Karpas-422 (cell line): ENCODE results near the gene CABCOCO1. TPM values are rescaled to one million over a fixed set of nuclear protein-coding genes. Genes with fewer than 3 reads are reported as not detected.

ENCODE experiments used
- DNase-seq: peaks from one replicate; pipeline ENCODE4 v3.0.0-alpha.2; 2015
- H2AFZ ChIP-seq: fragments of 200-600 bp; sonication (generic); 2 replicates; pipeline ENCODE4 v1.6.1; 2014; ENCODE audit warnings: antibody characterized with exemption, low read length, mixed read lengths
- H3K27ac ChIP-seq: fragments of 200-600 bp; sonication (generic); 2 replicates; pipeline ENCODE4 v1.5.1; 2014; ENCODE audit warnings: mild to moderate bottlenecking, low read length, moderate library complexity
- H3K27me3 ChIP-seq: fragments of 200-600 bp; sonication (generic); 2 replicates; pipeline ENCODE4 v1.6.1; 2014; ENCODE audit warnings: low read length, mixed read lengths
- H3K36me3 ChIP-seq: fragments of 200-600 bp; sonication (generic); 2 replicates; pipeline ENCODE4 v1.6.1; 2014; ENCODE audit warnings: low read length, mixed read lengths; ENCODE audit not compliant: insufficient read depth
- H3K4me1 ChIP-seq: fragments of 200-600 bp; sonication (generic); 2 replicates; pipeline ENCODE4 v1.6.1; 2014; ENCODE audit warnings: mild to moderate bottlenecking, low read length, mixed read lengths
- H3K4me2 ChIP-seq: fragments of 200-600 bp; sonication (generic); 2 replicates; pipeline ENCODE4 v1.6.1; 2014; ENCODE audit warnings: low read length, low read depth, mild to moderate bottlenecking; ENCODE audit not compliant: poor library complexity, severe bottlenecking
- H3K4me3 ChIP-seq: fragments of 200-600 bp; sonication (generic); 2 replicates; pipeline ENCODE4 v1.5.1; 2014; ENCODE audit warnings: mild to moderate bottlenecking, antibody characterized with exemption, low read length, mixed read lengths
- H3K79me2 ChIP-seq: fragments of 200-600 bp; sonication (generic); 2 replicates; pipeline ENCODE4 v1.6.1; 2014; ENCODE audit warnings: mild to moderate bottlenecking, low read length, mixed read lengths
- H3K9ac ChIP-seq: fragments of 200-600 bp; sonication (generic); 2 replicates; pipeline ENCODE4 v1.6.0; 2014; ENCODE audit warnings: low read length
- H3K9me2 ChIP-seq: fragments of 200-600 bp; sonication (generic), shearing (Covaris generic); replicated peaks from 2 replicates; pipeline ENCODE4 v1.6.0; 2014; ENCODE audit warnings: mild to moderate bottlenecking, low read length, moderate library complexity; ENCODE audit not compliant: insufficient read depth
- H3K9me3 ChIP-seq: fragments of 300-700, 200-600 bp; sonication (generic); 2 replicates; pipeline ENCODE4 v1.6.1; 2014; ENCODE audit warnings: low read length, mixed read lengths
- H4K20me1 ChIP-seq: fragments of 200-600 bp; sonication (generic); 2 replicates; pipeline ENCODE4 v1.6.1; 2014; ENCODE audit warnings: mild to moderate bottlenecking, antibody characterized with exemption, low read length, low read depth; ENCODE audit not compliant: insufficient read depth
- total RNA-seq: library from RNA; depleted of rRNA; stranded (reverse); fragments of >200 nt; shearing (Covaris generic); gene quantifications from 2 replicates; pipeline ENCODE4 v1.2.3, GENCODE V29; 2014; ENCODE audit warnings: low replicate concordance; rRNA removed

CABCOCO1 gene, protein sequence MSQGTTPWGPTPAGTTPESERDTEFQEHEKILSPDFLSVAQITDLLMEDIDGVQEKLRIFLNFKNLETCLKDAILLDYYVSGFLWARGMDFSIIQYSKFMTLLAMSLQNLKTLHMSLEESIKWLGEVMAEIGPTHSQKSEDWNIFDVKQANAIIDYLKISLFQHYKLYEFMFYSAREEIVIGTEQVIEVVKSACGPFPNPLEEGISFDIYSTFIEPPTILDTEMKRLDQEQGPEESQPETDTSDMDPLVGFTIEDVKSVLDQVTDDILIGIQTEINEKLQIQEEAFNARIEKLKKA
- not detected in 2 replicates for total RNA-seq

DNA sequence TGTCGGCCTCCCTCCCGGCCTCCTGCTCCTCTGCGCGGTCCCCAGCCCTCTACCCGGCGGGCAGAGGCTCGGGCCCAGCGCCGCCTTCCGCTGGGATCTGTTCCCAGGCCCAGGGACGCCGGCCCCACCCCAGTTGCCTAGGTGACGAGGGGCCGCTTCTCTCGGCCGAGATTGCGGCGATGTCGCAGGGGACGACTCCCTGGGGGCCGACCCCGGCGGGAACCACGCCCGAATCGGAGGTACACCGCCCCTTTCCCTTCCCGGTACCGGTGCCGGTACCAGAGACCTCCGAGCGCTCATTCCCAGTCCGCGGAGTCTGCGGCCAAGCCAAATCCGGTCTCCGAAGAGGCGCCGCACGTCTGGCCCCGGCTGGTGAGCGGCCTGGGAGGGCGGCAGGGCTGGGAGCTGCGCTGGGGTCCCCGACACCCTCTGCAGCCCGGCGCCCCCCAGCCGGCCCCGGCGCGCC lies at the start of gene CABCOCO1:
Gene CABCOCO1 (plus strand): TSS at position 136 of the 466 bp plus-strand sequence. CDS start 44 bp downstream, at position 180.
- no peak within 1 kb of the TSS for H3K27ac ChIP-seq
- H3K4me2 ChIP-seq, result no peak within 1 kb of the TSS
- no peaks in the 10 kb centered on the region for H3K9me3 ChIP-seq
- no peaks in the 10 kb centered on the region for H4K20me1 ChIP-seq
- no peak within 1 kb of the TSS for H3K9ac ChIP-seq
- no peak within 1 kb of the TSS for H3K4me3 ChIP-seq
- DNase-seq, result no peak
- no peak within 1 kb of the TSS for H2AFZ ChIP-seq
- H3K27me3 ChIP-seq, result no peaks in the 10 kb centered on the region
- H3K9me2 ChIP-seq, result no peaks in the 10 kb centered on the region
- no peaks in the 10 kb centered on the region for H3K4me1 ChIP-seq
- no peaks in the 10 kb centered on the region for H3K36me3 ChIP-seq
- H3K79me2 ChIP-seq, result no peaks in the 10 kb centered on the region

DNA sequence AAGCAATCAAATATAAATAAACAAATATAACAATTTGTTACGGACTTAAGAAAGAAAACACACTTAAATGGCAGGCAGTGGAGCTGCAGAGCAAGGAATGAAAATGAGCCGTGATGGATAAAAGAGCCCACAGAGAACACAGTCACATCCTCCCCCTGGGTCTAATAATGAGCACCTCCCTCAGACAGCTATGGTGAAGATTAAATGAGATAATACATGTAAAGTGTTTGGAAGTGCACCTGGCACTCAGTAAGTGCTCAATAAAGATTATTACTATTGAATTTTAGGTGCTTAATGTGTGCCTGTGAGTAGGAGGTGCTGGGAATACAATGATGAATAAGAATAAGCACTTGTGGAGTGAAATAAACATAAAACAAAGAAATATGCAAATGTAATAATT lies 49.1 kb upstream of the CABCOCO1 start:
- no peak for DNase-seq
- Histone ChIP-seq H3K4me1 (no peaks in the 10 kb centered on the region), H4K20me1 (no peaks in the 10 kb centered on the region), H3K27me3 (no peaks in the 10 kb centered on the region), H3K9me3 (no peaks in the 10 kb centered on the region), H3K4me3 (no peak overlapping the region), H2AFZ (no peak overlapping the region), H3K27ac (no peak overlapping the region), H3K79me2 (no peaks in the 10 kb centered on the region), H3K9me2 (no peaks in the 10 kb centered on the region), H3K9ac (no peak overlapping the region), H3K36me3 (no peaks in the 10 kb centered on the region), H3K4me2 (no peak overlapping the region)

DNA sequence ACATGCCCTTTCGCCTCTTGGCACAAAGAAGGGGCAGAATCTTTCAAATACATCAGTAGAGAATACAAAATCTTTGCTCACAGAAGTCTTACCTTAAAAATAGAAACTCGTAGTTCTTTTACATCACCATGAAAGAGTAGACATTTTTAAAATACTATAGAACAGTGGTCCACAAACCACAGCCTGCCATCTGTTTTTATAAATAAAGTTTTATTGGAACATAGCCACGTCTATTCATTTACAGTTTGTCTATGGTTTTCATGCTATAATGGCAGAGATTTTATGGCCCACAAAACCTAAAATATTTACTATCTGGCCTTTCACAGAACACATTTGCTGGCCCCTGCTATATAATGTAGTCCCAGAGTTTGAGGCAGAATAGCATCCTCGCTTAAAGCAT lies 46.1 kb upstream of the CABCOCO1 start:
- Histone ChIP-seq H3K9ac (no peak overlapping the region), H4K20me1 (no peaks in the 10 kb centered on the region), H3K4me3 (no peak overlapping the region), H2AFZ (no peak overlapping the region; the same call in 1 of the 2 replicates), H3K79me2 (no peaks in the 10 kb centered on the region), H3K27me3 (no peaks in the 10 kb centered on the region), H3K9me2 (0 out of 2 replicates have a peak, but pooled peaks cover 5% of the 10 kb centered on the region), H3K4me2 (no peak overlapping the region), H3K27ac (no peak overlapping the region), H3K9me3 (no peaks in the 10 kb centered on the region), H3K36me3 (no peaks in the 10 kb centered on the region), H3K4me1 (no peaks in the 10 kb centered on the region)
- DNase-seq, result no peak

DNA sequence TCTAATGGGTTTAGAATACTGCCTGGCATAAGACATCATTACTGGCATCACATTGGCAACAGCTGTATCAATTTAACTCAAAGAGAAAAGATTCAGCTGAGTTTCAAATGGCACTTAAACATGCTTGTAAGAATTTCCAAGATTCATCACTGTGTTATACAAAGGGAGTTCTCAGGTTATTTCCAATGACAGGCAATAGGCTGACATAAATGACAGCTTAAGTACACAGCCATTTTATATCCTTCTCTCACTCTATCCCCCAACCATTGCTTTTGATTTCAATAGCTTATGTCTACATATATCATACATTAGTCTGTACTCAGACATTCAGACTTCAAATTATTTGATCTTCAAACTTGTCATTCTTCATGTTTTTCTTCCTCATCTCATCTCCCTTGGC lies 45.5 kb upstream of the CABCOCO1 start:
- Histone ChIP-seq H3K9me3 (no peaks in the 10 kb centered on the region), H3K4me1 (no peaks in the 10 kb centered on the region), H3K27me3 (no peaks in the 10 kb centered on the region), H3K27ac (no peak overlapping the region), H2AFZ (no peak overlapping the region), H3K79me2 (no peaks in the 10 kb centered on the region), H4K20me1 (no peaks in the 10 kb centered on the region), H3K36me3 (no peaks in the 10 kb centered on the region), H3K9me2 (0 out of 2 replicates have a peak, but pooled peaks cover 5% of the 10 kb centered on the region), H3K9ac (no peak overlapping the region), H3K4me2 (no peak overlapping the region), H3K4me3 (no peak overlapping the region)
- no peak for DNase-seq

DNA sequence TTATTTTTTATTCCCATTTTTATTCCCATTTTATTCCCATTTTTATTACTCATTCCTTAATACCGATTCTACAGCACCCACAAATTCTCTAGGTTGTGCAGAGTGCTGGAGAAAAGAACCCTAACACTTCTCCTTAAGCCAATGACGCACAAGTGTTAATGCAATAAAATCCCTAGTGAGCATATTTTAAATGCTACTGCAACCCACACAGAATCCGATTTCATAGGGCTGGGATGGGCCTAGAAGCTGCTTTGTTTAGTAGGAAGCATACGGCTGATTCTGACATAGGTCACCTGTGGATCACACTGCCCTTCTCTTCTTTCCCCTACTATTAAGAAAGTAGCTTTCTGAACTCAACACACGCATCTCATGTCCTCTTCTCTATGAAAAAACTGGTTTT lies 45.1 kb upstream of the CABCOCO1 start:
- Histone ChIP-seq H3K4me2 (no peak overlapping the region), H2AFZ (no peak overlapping the region), H3K4me3 (no peak overlapping the region), H3K27ac (no peak overlapping the region), H3K4me1 (no peaks in the 10 kb centered on the region), H3K36me3 (no peaks in the 10 kb centered on the region), H3K9me3 (no peaks in the 10 kb centered on the region), H4K20me1 (no peaks in the 10 kb centered on the region), H3K9me2 (0 out of 2 replicates have a peak, but pooled peaks cover 5% of the 10 kb centered on the region), H3K79me2 (no peaks in the 10 kb centered on the region), H3K27me3 (no peaks in the 10 kb centered on the region), H3K9ac (no peak overlapping the region)
- DNase-seq, result no peak

DNA sequence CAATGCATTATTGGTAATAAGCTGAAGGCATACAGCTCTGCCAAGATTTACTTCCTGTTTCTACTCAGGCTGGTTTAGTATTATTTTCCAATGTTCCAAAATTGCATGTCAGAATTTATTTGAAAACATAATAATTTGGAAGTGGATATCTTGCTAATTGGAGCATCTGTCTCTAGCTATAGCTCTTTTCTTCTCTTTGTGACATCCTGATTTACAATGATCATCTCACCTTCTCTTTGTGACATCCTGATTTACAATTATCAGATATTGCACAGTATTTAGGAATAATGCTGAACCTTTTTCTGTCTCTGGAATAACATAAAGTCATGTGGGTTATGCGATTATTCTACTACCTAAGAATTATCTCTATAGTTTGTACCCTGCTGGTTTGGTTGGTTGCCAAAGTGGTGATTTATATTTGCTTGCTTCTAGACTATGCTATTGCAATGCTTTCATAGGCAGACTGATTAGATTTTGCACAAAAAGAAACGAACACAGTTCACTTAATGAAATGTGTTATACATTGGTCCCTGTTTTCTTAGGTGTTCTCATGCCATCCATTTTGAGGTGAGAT lies 44.3 kb upstream of the CABCOCO1 start:
- Histone ChIP-seq H3K36me3 (no peaks in the 10 kb centered on the region), H3K27ac (no peak overlapping the region), H2AFZ (no peak overlapping the region), H4K20me1 (no peaks in the 10 kb centered on the region), H3K4me3 (no peak overlapping the region), H3K4me1 (no peaks in the 10 kb centered on the region), H3K9me3 (no peaks in the 10 kb centered on the region), H3K79me2 (no peaks in the 10 kb centered on the region), H3K27me3 (no peaks in the 10 kb centered on the region), H3K4me2 (no peak overlapping the region), H3K9me2 (0 out of 2 replicates have a peak, but pooled peaks cover 5% of the 10 kb centered on the region), H3K9ac (no peak overlapping the region)
- DNase-seq, result no peak

DNA sequence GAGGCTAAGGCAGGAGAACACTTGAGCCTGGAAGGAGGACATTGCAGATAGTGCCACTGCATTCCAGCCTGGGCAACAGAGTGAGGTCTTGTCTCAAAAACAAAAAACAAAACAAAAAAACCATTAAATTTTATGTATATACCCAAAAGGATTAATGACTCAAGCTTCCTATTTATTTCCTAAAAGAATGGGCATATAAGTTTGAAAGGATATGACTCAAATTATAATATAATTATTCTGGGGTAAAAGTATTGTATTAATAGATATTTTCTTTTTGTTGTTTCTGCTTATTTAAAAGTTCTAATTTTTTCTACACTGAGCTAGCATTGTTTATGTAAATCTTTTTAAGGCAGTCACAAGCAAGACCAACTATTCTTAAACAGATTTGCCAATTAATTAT lies 42.2 kb upstream of the CABCOCO1 start:
- Histone ChIP-seq H3K27me3 (no peaks in the 10 kb centered on the region), H3K4me1 (no peaks in the 10 kb centered on the region), H3K9ac (no peak overlapping the region), H3K9me2 (0 out of 2 replicates have a peak, but pooled peaks cover 5% of the 10 kb centered on the region), H3K4me3 (no peak overlapping the region), H4K20me1 (no peaks in the 10 kb centered on the region), H3K79me2 (no peaks in the 10 kb centered on the region), H3K9me3 (no peaks in the 10 kb centered on the region), H3K27ac (no peak overlapping the region), H3K36me3 (no peaks in the 10 kb centered on the region), H3K4me2 (no peak overlapping the region), H2AFZ (no peak overlapping the region)
- DNase-seq, result no peak

DNA sequence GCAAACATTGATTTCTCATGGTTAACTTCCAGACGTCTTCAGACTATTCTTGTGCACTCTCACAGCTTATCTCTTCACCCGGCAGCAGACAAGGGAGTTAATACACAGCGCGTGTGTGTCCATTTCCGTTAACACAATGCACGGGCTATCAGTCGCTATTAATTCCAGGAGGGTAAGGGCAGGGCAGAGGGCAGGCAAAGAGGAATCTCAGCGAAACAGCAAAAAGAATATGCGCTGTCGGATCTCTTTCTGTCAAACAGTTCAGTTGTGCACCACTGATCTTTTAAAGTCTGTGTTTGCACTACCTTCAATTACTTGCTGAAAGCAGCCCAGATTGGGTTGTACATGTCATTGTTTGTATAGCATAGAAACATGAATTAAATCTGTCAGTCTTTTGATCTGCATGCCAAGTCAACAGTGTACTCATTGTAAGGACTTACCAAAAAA lies 41.1 kb upstream of the CABCOCO1 start:
- no peaks in the 10 kb centered on the region for H3K27me3 ChIP-seq
- no peaks in the 10 kb centered on the region for H3K9me3 ChIP-seq
- no peak overlapping the region for H3K4me3 ChIP-seq
- no peak overlapping the region for H3K9ac ChIP-seq
- H3K4me1 ChIP-seq, result no peaks in the 10 kb centered on the region
- no peak for DNase-seq
- H3K4me2 ChIP-seq, result no peak overlapping the region
- H4K20me1 ChIP-seq, result no peaks in the 10 kb centered on the region
- H3K79me2 ChIP-seq, result no peaks in the 10 kb centered on the region
- H3K36me3 ChIP-seq, result no peaks in the 10 kb centered on the region
- H2AFZ ChIP-seq, result no peak overlapping the region
- H3K9me2 ChIP-seq, result 0 out of 2 replicates have a peak, but pooled peaks cover 5% of the 10 kb centered on the region
- H3K27ac ChIP-seq, result no peak overlapping the region
